DMS114 treated with DMSO at 0.1 percent for 48 hours (cell line): Measurements from ENCODE around the gene TRMU.

ENCODE experiments used
- DNase-seq: peaks from one replicate; lab custom pipeline; 2025; ENCODE audit not compliant: unreplicated experiment; lab: John Stamatoyannopoulos, UW

The TRMU gene

GRCh38 chr22:46355369-46355995, 20.0 kb downstream of the TRMU start:
- peak; percentile 10 for DNase-seq

GRCh38 chr22:46355996-46356471, 20.5 kb downstream of the TRMU start:
- no peak for DNase-seq

- no peak for DNase-seq
Measured at GRCh38 chr22:46356496-46357480, 21.3 kb downstream of the TRMU start.

GRCh38 chr22:46357711-46358520, 22.4 kb downstream of the TRMU start:
- DNase-seq, result no peak

- no peak for DNase-seq
Measured at GRCh38 chr22:46358766-46359165, 23.3 kb downstream of the TRMU start.

GRCh38 chr22:46359362-46359761, 23.8 kb downstream of the TRMU start:
- no peak for DNase-seq

- no peak for DNase-seq
Measured at GRCh38 chr22:46360097-46360496, 24.6 kb downstream of the TRMU start.

- DNase-seq, result no peak
Measured at GRCh38 chr22:46360891-46361290, 25.4 kb downstream of the TRMU start.

- no peak for DNase-seq
Measured at GRCh38 chr22:46361826-46362202, 26.3 kb downstream of the TRMU start.

- no peak for DNase-seq
Measured at GRCh38 chr22:46362203-46362933, 26.9 kb downstream of the TRMU start.

GRCh38 chr22:46362934-46363515, 27.5 kb downstream of the TRMU start:
- no peak for DNase-seq

GRCh38 chr22:46363611-46364321, 28.3 kb downstream of the TRMU start:
- no peak for DNase-seq

- DNase-seq, result no peak
Measured at GRCh38 chr22:46364341-46365165, 29.0 kb downstream of the TRMU start.

GRCh38 chr22:46365166-46365624, 29.7 kb downstream of the TRMU start:
- no peak for DNase-seq

- DNase-seq, result no peak
Measured at GRCh38 chr22:46366327-46366731, 30.8 kb downstream of the TRMU start.

GRCh38 chr22:46366801-46367706, 31.5 kb downstream of the TRMU start:
- no peak for DNase-seq

GRCh38 chr22:46367707-46368191, 32.2 kb downstream of the TRMU start:
- DNase-seq, result no peak
